HepG2 (cell line): ENCODE measurements around the gene RBCK1. TPM values are rescaled to one million over a fixed set of nuclear protein-coding genes. Genes with fewer than 3 reads are reported as not detected.

Source experiments
- KDM3A ChIP-seq: IDR thresholded peaks from 2 replicates; pipeline ENCODE4 v1.6.1; 2018; ENCODE audit warnings: low read depth, missing compliant biosample characterization
- MEIS1 ChIP-seq: sonication (generic); formaldehyde crosslinking; IDR thresholded peaks from 2 replicates; pipeline ENCODE4 v1.9.0; 2021; ENCODE audit warnings: mild to moderate bottlenecking, missing genetic modification reagents, moderate library complexity, borderline replicate concordance
- NONO ChIP-seq, 2 experiments: fragments of 450-650 bp in 1 of 2; sonication (generic) in 1 of 2; formaldehyde crosslinking in 1 of 2; IDR thresholded peaks in 1 of 2; conservative IDR thresholded peaks in 1 of 2; 2 replicates each; pipeline versions ENCODE4 v1.6.1 to v1.8.0; 2017 to 2022; ENCODE audit warnings: mild to moderate bottlenecking in 1 of 2, missing genetic modification reagents in 1 of 2, moderate library complexity in 1 of 2
- ZBTB38 ChIP-seq: sonication (generic); formaldehyde crosslinking; IDR thresholded peaks from 2 replicates; pipeline ENCODE4 v1.5.1; 2020; ENCODE audit warnings: mild to moderate bottlenecking, missing genetic modification reagents
- ZNF543 ChIP-seq: sonication (generic); formaldehyde crosslinking; IDR thresholded peaks from 2 replicates; pipeline ENCODE4 v1.4.0; 2020; ENCODE audit warnings: mild to moderate bottlenecking, missing genetic modification reagents
- ZNF574 ChIP-seq: sonication (generic); formaldehyde crosslinking; IDR thresholded peaks from 2 replicates; pipeline ENCODE4 v1.4.0; 2020; ENCODE audit warnings: missing genetic modification reagents
- ZNF691 ChIP-seq: sonication (generic); formaldehyde crosslinking; IDR thresholded peaks from 2 replicates; pipeline ENCODE4 v1.4.0; 2020; ENCODE audit warnings: missing genetic modification reagents, low read depth, mild to moderate bottlenecking, borderline replicate concordance
- polyA plus RNA-seq, 8 experiments: library from polyadenylated mRNA; depleted of rRNA in 3 of 8; stranded (reverse) in 7 of 8; unstranded in 1 of 8; fragments of >200 nt; fragmentation: Illumina TruSeq in 4 of 8; extraction: Trizol in 4 of 8; gene quantifications; 2 replicates each; pipeline versions ENCODE4 v1.2.1 to v1.2.3, GENCODE V29; 2011 to 2016; ENCODE audit warnings: low read depth in 4 of 8, missing spikeins in 1 of 8, mixed read lengths in 1 of 8; ENCODE audit not compliant: insufficient read depth in 1 of 8
- total RNA-seq, 5 experiments: library from RNA; depleted of rRNA; stranded (reverse); fragments of >200 nt; fragmentation: Illumina TruSeq; extraction: Trizol; gene quantifications; 2 replicates each; pipeline ENCODE4 v1.2.3, GENCODE V29; 2016; ENCODE audit warnings: low read depth in 1 of 5
- TF ChIP-seq, protein P1 (sequence below): sonication (generic); formaldehyde crosslinking; IDR thresholded peaks from 2 replicates; pipeline ENCODE4 v1.4.0; 2020; ENCODE audit warnings: missing genetic modification reagents

RBCK1 gene
- total and polyA plus RNA-seq, 2 of the 13 experiments (the other 11 are each of a cell fraction or from before 2014, with no cell fraction given): 149 to 215 TPM

GRCh38 chr20:435558-435957 is 27.5 kb downstream of the RBCK1 start (continued):
- TF ChIP-seq, protein P1, sequence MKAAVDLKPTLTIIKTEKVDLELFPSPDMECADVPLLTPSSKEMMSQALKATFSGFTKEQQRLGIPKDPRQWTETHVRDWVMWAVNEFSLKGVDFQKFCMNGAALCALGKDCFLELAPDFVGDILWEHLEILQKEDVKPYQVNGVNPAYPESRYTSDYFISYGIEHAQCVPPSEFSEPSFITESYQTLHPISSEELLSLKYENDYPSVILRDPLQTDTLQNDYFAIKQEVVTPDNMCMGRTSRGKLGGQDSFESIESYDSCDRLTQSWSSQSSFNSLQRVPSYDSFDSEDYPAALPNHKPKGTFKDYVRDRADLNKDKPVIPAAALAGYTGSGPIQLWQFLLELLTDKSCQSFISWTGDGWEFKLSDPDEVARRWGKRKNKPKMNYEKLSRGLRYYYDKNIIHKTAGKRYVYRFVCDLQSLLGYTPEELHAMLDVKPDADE (CRISPR knock-in tag): no peak
- 0 out of 2 replicates have a peak, but pooled peaks have one; percentile 3 for TF ChIP-seq ZNF574 (CRISPR knock-in tag)
- TF ChIP-seq ZNF543 (CRISPR knock-in tag): no peak
- 0 out of 2 replicates have a peak, but pooled peaks have one; percentile 35 for TF ChIP-seq KDM3A
- no peak for TF ChIP-seq ZBTB38 (CRISPR knock-in tag)
- TF ChIP-seq NONO (IDR thresholded peaks at IDR 0.05): no peak
- TF ChIP-seq NONO (CRISPR knock-in tag; conservative IDR thresholded peaks at IDR 0.05): 0 out of 2 replicates have a peak, but pooled peaks have one; percentile 15
- no peak for TF ChIP-seq ZNF691 (CRISPR knock-in tag)
- no peak for TF ChIP-seq MEIS1 (CRISPR knock-in tag)
